PC-3 (cell line): ENCODE measurements around the gene PGP. TPM values are rescaled to one million over a fixed set of nuclear protein-coding genes. Genes with fewer than 3 reads are reported as not detected.
A peak's percentile ranks its signal among the peaks of the same experiment; 100 is the strongest.

ENCODE experiments used
- ATAC-seq: fragments of 200-7000 bp; cut with Tn5 transposase; 2 replicates; pipeline ENCODE4 v1.9.1; 2020; ENCODE audit warnings: mild to moderate bottlenecking, moderate library complexity
- BruUV-seq: library from RNA; stranded (reverse); fragments of 400-500 nt; replicated peaks from 2 replicates; lab custom pipeline; 2021; lab: Mats Ljungman, UMichigan
- CTCF ChIA-PET: fragments of 300-600 bp; sonication (Branson Sonifier 250); formaldehyde crosslinking; loops from one replicate; lab custom pipeline; 2022; ENCODE audit warnings: antibody characterized with exemption; lab: Charles Lee
- POLR2A ChIA-PET: fragments of 300-600 bp; sonication (Branson Sonifier 250); formaldehyde crosslinking; loops from one replicate; lab custom pipeline; 2022; ENCODE audit warnings: antibody characterized with exemption; ENCODE audit not compliant: unreplicated experiment; lab: Charles Lee
- DNase-seq: peaks from one replicate; pipeline ENCODE4 v3.0.0-alpha.2; 2015
- H2AFZ ChIP-seq: fragments of 300-600 bp; sonication (generic); 2 replicates; pipeline ENCODE4 v1.6.0; 2016; ENCODE audit warnings: antibody characterized with exemption, low read length
- H3F3A ChIP-seq: fragments of 300-600 bp; sonication (generic); one replicate; pipeline ENCODE4 v1.6.0; 2017; ENCODE audit warnings: antibody characterized with exemption, low read length, control low read depth, mild to moderate bottlenecking; ENCODE audit not compliant: unreplicated experiment
- H3K27ac ChIP-seq: fragments of 300-600 bp; sonication (generic); 2 replicates; pipeline ENCODE4 v1.5.1; 2016; ENCODE audit warnings: mild to moderate bottlenecking, low read length
- H3K27me3 ChIP-seq: fragments of 300-600 bp; sonication (generic); 2 replicates; pipeline ENCODE4 v1.6.1; 2016; ENCODE audit warnings: low read length, mixed read lengths
- H3K36me3 ChIP-seq: fragments of 300-600 bp; sonication (generic); 2 replicates; pipeline ENCODE4 v1.6.1; 2016; ENCODE audit warnings: low read depth, mixed run types, low read length, mixed read lengths
- H3K4me1 ChIP-seq: fragments of 300-600 bp; sonication (generic); 2 replicates; pipeline ENCODE4 v1.5.1; 2016; ENCODE audit warnings: low read length; ENCODE audit not compliant: insufficient read depth
- H3K4me2 ChIP-seq: fragments of 300-600 bp; sonication (generic); 2 replicates; pipeline ENCODE4 v1.6.0; 2016; ENCODE audit warnings: low read length
- H3K4me3 ChIP-seq: fragments of 300-600 bp; sonication (generic); 2 replicates; pipeline ENCODE4 v1.5.1; 2016; ENCODE audit warnings: mild to moderate bottlenecking, low read length, mixed read lengths
- H3K79me2 ChIP-seq: fragments of 300-600 bp; sonication (generic); 2 replicates; pipeline ENCODE4 v1.6.1; 2017; ENCODE audit warnings: low read length, mixed read lengths
- H3K9ac ChIP-seq: fragments of 300-600 bp; sonication (generic); 2 replicates; pipeline ENCODE4 v1.6.0; 2016; ENCODE audit warnings: mild to moderate bottlenecking, low read length
- H3K9me2 ChIP-seq: fragments of 300-600 bp; sonication (generic); replicated peaks from 2 replicates; pipeline ENCODE4 v1.6.1; 2016; ENCODE audit warnings: mixed run types, low read length, mixed read lengths
- H3K9me3 ChIP-seq: fragments of 300-600 bp; sonication (generic); 2 replicates; pipeline ENCODE4 v1.6.1; 2016; ENCODE audit warnings: low read length, mixed read lengths
- H4K20me1 ChIP-seq: fragments of 300-600 bp; sonication (generic); 2 replicates; pipeline ENCODE4 v1.6.1; 2016; ENCODE audit warnings: low read length, mixed read lengths
- CTCF ChIP-seq: fragments of 300-600 bp; sonication (generic); conservative IDR thresholded peaks from 2 replicates; pipeline ENCODE4 v1.5.1; 2017; ENCODE audit warnings: antibody characterized with exemption, low read depth, mild to moderate bottlenecking, low read length
- EZH2 ChIP-seq: fragments of 300-600 bp; sonication (generic); IDR thresholded peaks from one replicate; pipeline ENCODE4 v1.6.1; 2017; ENCODE audit warnings: antibody characterized with exemption, mild to moderate bottlenecking, low read length; ENCODE audit not compliant: unreplicated experiment
- EZH2phosphoT487 ChIP-seq: fragments of 300-600 bp; sonication (generic); IDR thresholded peaks from 2 replicates; pipeline ENCODE4 v1.6.1; 2018; ENCODE audit warnings: mild to moderate bottlenecking, antibody characterized with exemption, low read length, borderline replicate concordance
- intact Hi-C: fragments of 100-400 bp; cut with micrococcal nuclease; formaldehyde crosslinking; loops from 2 replicates; pipeline ENCODE4 v1.9.0; 2023
- total RNA-seq: library from RNA; depleted of rRNA; stranded (reverse); fragments of >200 nt; gene quantifications from 2 replicates; pipeline ENCODE4 v1.2.3, GENCODE V29; 2014

Gene PGP
- total RNA-seq, 1 experiment from 2014 or later: 46.0 TPM

- H3K4me1 ChIP-seq: peaks cover 22% of the 10 kb centered on the region
- no peaks in the 10 kb centered on the region for H3K9me2 ChIP-seq
- POLR2A ChIA-PET: no interaction called here
- no peak overlapping the region for H3K4me2 ChIP-seq
- ATAC-seq (no peak), DNase-seq (no peak)
- H3K79me2 ChIP-seq: peaks cover 15% of the 10 kb centered on the region
- no peaks in the 10 kb centered on the region for H3K9me3 ChIP-seq
- H3K9ac ChIP-seq: no peak overlapping the region
- H3K27me3 ChIP-seq: no peaks in the 10 kb centered on the region
- BruUV-seq: no TSS peak
- no peaks in the 10 kb centered on the region for H4K20me1 ChIP-seq
- no peaks in the 10 kb centered on the region for H3F3A ChIP-seq
- no peak overlapping the region for H3K4me3 ChIP-seq
- H3K36me3 ChIP-seq: no peaks in the 10 kb centered on the region
- intact Hi-C loops: no loop called here
- H3K27ac ChIP-seq: no peak overlapping the region
- CTCF ChIA-PET: no interaction called here
- TF ChIP-seq EZH2phosphoT487: no peak
- no peak overlapping the region for H2AFZ ChIP-seq
Observed at GRCh38 chr16:2166263-2167067, 48.2 kb downstream of the PGP start.

GRCh38 chr16:2165861-2166260, 48.8 kb downstream of the PGP start:
- H3K79me2 ChIP-seq: peaks cover 18% of the 10 kb centered on the region
- ATAC-seq (no peak), DNase-seq (no peak)
- no peaks in the 10 kb centered on the region for H3K9me2 ChIP-seq
- no peaks in the 10 kb centered on the region for H3K9me3 ChIP-seq
- TF ChIP-seq CTCF (no peak), EZH2phosphoT487 (no peak), EZH2 (no peak)
- H4K20me1 ChIP-seq: no peaks in the 10 kb centered on the region
- CTCF ChIA-PET: no interaction called here
- BruUV-seq: no TSS peak
- no peak overlapping the region for H3K4me3 ChIP-seq
- no peaks in the 10 kb centered on the region for H3K27me3 ChIP-seq
- peaks cover 22% of the 10 kb centered on the region for H3K4me1 ChIP-seq
- H3F3A ChIP-seq: no peaks in the 10 kb centered on the region
- H2AFZ ChIP-seq: no peak overlapping the region
- POLR2A ChIA-PET: no interaction called here
- H3K4me2 ChIP-seq: no peak overlapping the region
- no peak overlapping the region for H3K27ac ChIP-seq
- no peaks in the 10 kb centered on the region for H3K36me3 ChIP-seq
- no peak overlapping the region for H3K9ac ChIP-seq
- intact Hi-C loops: no loop called here

- intact Hi-C loops: no loop called here
- H3K4me2 ChIP-seq: peak overlapping the region; percentile 73
Observed at GRCh38 chr16:2163211-2163881, 51.3 kb downstream of the PGP start.

More at GRCh38 chr16:2163211-2163881, 51.3 kb downstream of the PGP start:
- H3K9me3 ChIP-seq: no peaks in the 10 kb centered on the region
- H3K79me2 ChIP-seq: peaks cover 40% of the 10 kb centered on the region
- no peaks in the 10 kb centered on the region for H3F3A ChIP-seq
- peak; percentile 81 for DNase-seq
- H3K36me3 ChIP-seq: no peaks in the 10 kb centered on the region
- no peaks in the 10 kb centered on the region for H4K20me1 ChIP-seq
- peak overlapping the region; percentile 86 for H3K27ac ChIP-seq
- peaks cover 22% of the 10 kb centered on the region for H3K4me1 ChIP-seq
- no peaks in the 10 kb centered on the region for H3K9me2 ChIP-seq
- no TSS peak for BruUV-seq
- peak overlapping the region; percentile 49; the same call in 1 of the 2 replicates for H3K4me3 ChIP-seq
- H3K9ac ChIP-seq: peak overlapping the region; percentile 59
- H3K27me3 ChIP-seq: no peaks in the 10 kb centered on the region
- ChIA-PET POLR2A (no interaction called here), CTCF (interaction anchor here (0.9 kb wide), 1 partner anchor 88 kb away, joined by 3 read pairs; the partner anchor contains the start of gene ECI1)
- TF ChIP-seq EZH2 (no peak), CTCF (no peak), EZH2phosphoT487 (no peak; the same call in 1 of the 2 replicates)
- ATAC-seq: peak; percentile 93
- no peak overlapping the region for H2AFZ ChIP-seq
